GOT3 (cell line): ENCODE data around the gene INPPL1.
"Not testable (repeated sequence)": the region's sequence is repeated elsewhere in the genome, so short reads cannot be mapped to it uniquely, and the experiment has no call there.

Experiments used
- DNase-seq: peaks from one replicate; lab custom pipeline; 2025; ENCODE audit warnings: mixed read lengths; lab: John Stamatoyannopoulos, UW

Gene INPPL1

GRCh38 chr11:72243173-72244059 lies 18.8 kb downstream of the INPPL1 start:
- DNase-seq, result no peak

GRCh38 chr11:72244060-72244360 lies 19.4 kb downstream of the INPPL1 start, which contains the start of gene PHOX2A:
TSS of gene PHOX2A (minus strand) at chr11:72244176. CDS start at chr11:72244004, 172 bp downstream.
- no peak for DNase-seq

- no peak for DNase-seq
Measured at GRCh38 chr11:72244361-72245262, 20.0 kb downstream of the INPPL1 start.

DNA sequence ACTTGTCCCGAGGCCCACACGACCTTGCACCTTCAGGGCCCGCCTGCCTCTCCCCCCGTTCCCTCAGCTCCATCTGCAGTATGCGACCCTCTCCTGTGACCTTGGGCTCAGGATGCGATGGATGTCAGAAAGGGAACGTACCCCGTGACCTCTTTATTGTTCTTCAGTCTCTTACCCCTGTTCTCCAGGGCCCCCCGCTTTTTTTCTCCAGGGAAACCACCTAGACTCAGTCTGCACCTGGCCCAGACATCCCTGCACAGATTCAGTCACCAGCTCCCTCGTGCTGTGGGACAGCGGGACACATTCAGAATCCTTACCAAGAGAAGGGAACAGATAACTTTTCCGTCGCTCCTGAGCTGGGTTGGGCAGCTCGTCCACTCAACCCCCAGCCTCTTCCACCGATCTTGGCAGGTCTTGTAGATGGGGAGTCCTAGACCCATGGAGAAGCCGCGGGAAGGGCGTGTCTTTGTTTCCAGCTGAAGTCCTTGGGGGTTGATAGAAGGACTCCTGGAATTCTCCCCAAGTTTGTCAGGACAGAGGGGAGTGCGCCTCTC lies 20.8 kb downstream of the INPPL1 start:
- no peak for DNase-seq

DNA sequence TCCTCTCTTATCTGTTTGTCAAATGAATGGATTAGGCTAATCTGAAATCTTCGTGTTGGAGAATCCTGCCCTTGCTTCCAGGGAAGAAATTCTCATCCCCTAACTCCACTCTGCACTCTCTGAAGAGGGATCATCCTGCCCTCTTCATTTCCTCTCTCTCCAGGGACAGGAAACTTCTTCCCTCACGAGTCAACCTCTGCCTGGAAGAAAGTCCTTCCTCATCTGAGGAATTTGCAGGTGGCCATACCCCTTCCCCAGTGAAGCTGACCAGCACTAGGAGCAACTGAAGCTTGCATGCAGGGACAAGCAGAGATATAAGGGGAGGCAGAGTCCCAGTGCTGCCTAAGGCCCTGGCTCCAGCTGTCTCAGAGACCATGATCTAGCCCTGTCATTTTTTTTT lies 23.0 kb downstream of the INPPL1 start:
- DNase-seq, result no peak

DNA sequence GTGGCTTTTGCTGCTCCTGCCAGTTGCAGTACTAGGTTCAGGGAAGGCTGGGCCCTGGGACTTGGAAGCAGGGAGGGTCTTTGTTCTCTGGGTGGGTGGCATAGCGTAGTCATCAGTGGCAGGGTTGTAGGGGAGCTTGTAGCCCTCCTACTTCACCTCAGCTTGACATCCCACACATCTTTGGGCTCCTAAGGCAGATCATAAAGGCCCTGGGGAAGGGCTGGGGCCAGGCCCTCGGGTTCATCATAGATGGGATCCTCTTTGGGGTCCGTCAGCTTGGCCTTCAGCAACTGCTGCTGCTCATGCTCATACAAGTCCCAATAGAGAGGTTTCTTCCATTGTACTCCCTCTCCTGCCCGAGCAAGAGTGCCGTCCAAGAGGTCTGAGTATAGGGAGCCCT lies 25.4 kb downstream of the INPPL1 start:
- no peak for DNase-seq

DNA sequence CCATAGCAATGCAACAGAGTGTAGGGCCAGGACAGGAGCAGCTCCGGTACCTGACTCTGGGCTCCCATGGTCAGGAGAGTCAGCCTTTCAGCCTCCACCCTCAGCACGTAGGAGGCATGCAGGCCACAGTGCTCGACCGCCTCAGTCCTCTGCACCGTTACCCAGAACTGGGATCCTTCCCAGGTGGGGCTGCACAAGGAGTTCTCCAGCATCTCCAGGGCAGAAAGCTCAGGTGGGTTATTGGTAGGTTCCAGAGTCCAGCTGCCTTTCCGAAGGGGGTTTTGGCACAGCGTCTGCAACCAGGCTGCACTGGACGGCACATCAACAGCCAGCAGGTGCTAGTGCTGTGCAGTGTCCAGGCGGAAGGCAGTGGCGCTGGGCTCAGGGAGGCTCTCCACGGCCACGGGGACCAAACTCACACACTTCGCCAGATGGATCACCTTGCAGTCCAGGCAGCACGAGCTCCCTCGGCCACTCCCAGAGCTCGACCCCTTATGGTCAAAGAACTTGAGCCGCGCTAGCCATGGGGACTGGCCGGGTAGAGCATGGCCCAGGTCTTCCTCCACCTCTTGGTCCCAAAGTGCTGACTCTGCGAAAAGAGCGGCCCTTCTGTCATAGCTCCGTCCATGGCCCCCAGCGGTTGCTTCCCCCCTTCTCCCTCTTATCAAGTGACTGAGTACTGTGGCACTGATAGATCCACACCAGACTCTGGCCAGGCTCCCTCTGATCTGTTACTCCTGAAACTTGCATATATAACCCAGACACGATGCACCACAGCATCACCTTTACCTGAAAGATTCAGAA lies 26.3 kb downstream of the INPPL1 start:
- no peak for DNase-seq

DNA sequence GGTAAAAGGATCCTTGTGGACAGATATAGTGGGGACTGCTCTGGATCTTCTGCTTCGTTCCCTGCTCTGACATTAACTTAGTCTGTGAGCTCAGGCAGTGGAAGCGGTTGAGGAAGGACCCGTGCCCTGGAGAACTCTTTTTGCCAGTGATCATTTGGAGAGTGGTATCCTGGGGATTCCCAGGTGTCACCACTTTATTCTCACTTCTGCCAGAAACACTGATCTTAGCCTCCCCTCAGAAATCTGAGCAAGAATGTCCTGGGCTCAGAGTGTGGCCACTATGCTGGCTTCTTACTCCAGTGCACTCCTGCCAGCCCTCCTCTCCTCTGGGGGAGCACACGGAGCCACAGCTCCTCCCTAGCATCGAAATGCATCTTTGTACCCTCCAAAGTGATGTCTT lies 27.0 kb downstream of the INPPL1 start:
- DNase-seq, result no peak

- no peak for DNase-seq
Measured at GRCh38 chr11:72253392-72253791, 28.8 kb downstream of the INPPL1 start.

- no peak for DNase-seq
Measured at GRCh38 chr11:72254299-72254993, 29.9 kb downstream of the INPPL1 start.

DNA sequence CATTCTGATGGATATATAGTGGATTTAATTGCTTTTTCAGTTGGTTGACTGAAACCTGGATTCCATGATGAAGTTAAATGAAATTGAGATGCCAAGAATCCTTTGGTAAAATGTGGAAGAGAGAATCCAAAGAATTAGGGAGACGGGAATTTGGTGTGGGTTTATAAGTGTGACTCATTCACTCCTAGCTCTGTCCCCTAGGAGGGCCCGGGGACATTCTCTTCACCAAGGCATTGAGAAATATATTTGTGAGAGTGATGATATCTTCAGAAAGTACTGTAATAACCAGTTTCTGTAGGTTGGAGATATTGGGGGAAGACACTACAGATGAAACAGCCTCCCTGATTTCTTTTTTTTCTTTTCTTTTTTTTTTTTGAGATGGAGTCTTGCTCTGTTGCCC lies 33.0 kb downstream of the INPPL1 start:
- no peak for DNase-seq

DNA sequence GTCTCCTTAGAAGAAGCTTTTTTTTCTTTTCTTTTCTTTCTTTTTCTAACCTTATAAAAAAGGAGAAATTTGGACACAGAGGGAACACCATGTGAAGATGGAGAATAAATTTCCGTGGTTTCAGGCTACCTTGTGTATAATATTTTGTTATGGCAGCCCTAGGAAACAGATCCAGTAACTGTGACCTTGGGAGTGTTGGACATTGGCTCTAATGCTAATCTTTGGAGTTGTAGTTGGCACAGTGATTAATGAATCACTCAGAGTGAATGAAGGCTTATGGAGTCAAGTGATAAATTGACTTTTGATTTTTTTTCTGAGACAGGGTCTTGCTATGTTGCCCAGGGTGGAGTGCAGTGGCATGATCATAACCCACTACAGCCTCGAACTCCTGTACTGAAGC lies 34.9 kb downstream of the INPPL1 start:
- no peak for DNase-seq

- no peak for DNase-seq
Measured at GRCh38 chr11:72260574-72260973, 36.0 kb downstream of the INPPL1 start.

DNA sequence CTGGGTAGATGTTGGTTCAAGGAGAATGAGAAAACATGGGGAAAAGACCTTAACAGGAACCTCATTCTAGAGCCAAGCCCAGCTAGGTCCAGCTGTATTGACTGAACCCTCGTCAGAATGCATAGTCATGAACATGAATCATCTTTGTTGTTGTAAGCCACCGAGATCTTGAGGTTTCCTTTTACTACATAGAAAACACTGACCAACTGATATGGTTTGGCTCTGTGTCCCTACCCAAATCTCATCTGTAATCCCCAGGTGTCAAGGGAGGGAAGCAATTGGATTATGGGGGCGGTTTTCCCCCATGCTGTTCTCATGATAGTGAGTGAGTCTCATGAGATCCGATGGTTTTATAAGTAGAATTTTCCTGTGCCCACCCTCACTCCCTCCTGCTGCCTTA lies 38.8 kb downstream of the INPPL1 start:
- no peak for DNase-seq

GRCh38 chr11:72265951-72266350 lies 41.4 kb downstream of the INPPL1 start:
- no peak for DNase-seq

DNA sequence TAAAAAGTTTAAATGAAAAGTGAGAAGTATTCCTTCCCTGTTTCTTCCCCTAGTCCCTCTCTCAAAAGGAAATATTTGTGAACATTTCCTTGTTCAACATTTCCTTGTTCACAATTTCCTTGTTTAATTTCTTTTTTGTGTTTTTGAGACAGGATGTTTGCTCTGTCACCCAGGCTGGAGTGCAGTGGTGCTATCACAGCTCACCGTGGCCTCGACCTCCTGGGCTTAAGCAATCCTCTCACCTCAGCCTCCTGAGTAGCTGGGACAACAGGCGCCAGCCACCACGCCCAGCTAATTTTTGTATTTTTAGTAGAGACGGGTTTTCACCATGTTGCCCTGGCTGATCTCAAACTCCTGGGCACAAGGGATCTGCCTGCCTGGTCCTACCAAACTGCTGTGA lies 42.4 kb downstream of the INPPL1 start:
- DNase-seq, result not testable (repeated sequence)

DNA sequence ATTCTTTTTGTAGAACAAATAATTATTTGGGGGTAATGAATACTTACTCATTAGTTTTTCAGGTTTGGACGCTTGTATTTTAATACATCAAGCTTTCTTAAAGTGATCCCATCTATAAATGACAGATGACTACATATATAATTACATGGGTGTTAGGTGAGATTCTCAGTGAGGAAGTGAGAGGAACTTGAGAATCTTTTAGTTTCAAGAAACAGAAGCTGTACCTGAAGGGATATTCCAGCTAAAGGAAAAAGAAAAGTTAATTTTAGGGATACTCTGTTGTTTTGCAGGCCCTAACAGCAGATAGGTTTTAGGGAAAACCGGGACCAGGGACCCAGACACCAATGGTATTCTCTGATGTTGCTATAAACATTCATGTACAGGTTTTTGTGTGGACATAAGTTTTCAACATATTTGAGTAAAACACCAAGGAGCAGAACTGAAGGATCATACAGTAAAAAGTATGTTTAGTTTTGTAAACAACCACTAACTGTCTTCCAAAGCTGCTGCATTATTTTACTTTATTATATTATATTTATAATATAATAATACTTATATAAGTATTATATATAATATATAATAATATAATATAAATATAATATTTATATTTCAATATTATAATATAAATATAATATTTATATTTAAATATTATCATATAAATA lies 43.5 kb downstream of the INPPL1 start:
- DNase-seq, result no peak

- DNase-seq, result no peak
Measured at GRCh38 chr11:72271980-72272379, 47.4 kb downstream of the INPPL1 start.

DNA sequence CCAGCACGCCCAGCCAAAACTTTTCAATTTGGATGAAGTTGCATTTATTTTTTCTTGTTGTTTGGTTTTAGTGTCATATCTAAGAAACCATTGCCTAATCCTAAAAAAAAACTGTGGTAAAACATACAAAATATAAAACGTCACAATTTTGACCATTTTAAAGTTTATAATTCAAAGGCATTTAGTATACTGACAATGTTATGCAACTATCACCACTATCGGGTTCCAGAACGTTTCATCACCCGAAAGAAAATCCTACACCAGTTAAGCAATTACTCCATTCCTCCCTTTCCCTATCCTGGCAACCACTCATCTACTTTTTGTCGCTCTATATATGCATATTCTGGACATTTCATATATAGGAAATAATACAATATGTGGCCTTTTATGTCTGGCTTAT lies 49.9 kb downstream of the INPPL1 start:
- DNase-seq, result no peak

- no peak for DNase-seq
Measured at GRCh38 chr11:72278905-72279304, 54.3 kb downstream of the INPPL1 start.

- no peak for DNase-seq
Measured at GRCh38 chr11:72280037-72280436, 55.5 kb downstream of the INPPL1 start.
